ENCODE measurements around the gene ARHGAP31.

DNA sequence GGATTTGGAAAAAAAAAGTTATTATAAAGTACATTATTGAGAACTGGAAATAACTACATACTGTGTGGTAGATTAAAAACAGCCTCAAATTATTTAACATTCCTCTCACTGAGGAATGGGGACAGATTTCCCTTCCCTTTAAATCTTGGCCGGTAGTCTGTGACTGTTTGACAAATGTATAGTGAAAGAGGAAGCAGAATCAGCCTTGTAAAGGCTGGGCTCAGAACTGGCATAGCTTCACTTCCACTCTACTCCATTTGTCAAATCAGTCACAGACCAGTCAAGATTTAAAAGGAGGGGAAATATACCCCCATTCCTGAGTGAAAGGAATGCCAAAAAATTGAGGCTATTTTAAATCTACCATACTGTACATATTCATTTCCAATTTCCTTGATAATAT, 35.3 kb upstream of the ARHGAP31 start:
- TF ChIP-seq POLR2A (IDR thresholded peaks at IDR 0.05) (no peak), EP300 (IDR thresholded peaks at IDR 0.05) (no peak)
